Body of pancreas (tissue), 4 donors: ENCODE results near the gene CD14.

Experiments used
- CTCF ChIP-seq, 7 experiments: fragments of 450-650 bp in 4 of 7; fragments of 200-600 bp in 3 of 7; sonication (generic) in 3 of 7; IDR thresholded peaks; one replicate each; pipeline ENCODE4 v1.5.1; 2016 to 2019; ENCODE audit warnings: antibody characterized with exemption in 7 of 7
- POLR2A ChIP-seq, 3 donors: fragments of 450-650 bp; IDR thresholded peaks; one replicate each; pipeline ENCODE4 v1.6.1; 2016; ENCODE audit warnings: antibody characterized with exemption in 3 of 3, mild to moderate bottlenecking in 2 of 3

GRCh38 chr5:140605879-140606278 is 27.1 kb downstream of the CD14 start:
- TF ChIP-seq CTCF (IDR thresholded peaks at IDR 0.05), result no peak
- no peak for TF ChIP-seq POLR2A (IDR thresholded peaks at IDR 0.05)
